Left ventricle myocardium superior (tissue), 1 donor: ENCODE results near the gene TOMM34. TPM values are rescaled to one million over a fixed set of nuclear protein-coding genes. Genes with fewer than 3 reads are reported as not detected.

ENCODE experiments used
- ATAC-seq: fragments of 200-7000 bp; cut with Tn5 transposase; one replicate; pipeline ENCODE4 v1.9.1; 2020; ENCODE audit warnings: mild to moderate bottlenecking, moderate library complexity
- DNase-seq: peaks from one replicate; pipeline ENCODE4 v3.0.0-alpha.2; 2020
- intact Hi-C: fragments of 100-400 bp; cut with micrococcal nuclease; formaldehyde crosslinking; loops from one replicate; pipeline ENCODE4 v1.11.0; 2022
- total RNA-seq: library from RNA; stranded (reverse); fragmentation: NEBNext Ultra II Directional; extraction: Animal tissue kit (Norgen Biotek cat#: 25700); gene quantifications from one replicate; pipeline ENCODE4 v1.2.1, GENCODE V29; 2021
- donor health status: DM: no; HTN: yes; CAD: no; lungs with severe emphysema.

The TOMM34 gene
- total RNA-seq, 1 donor from 2014 or later: 9.6 TPM

- no peak for DNase-seq
- intact Hi-C loops: no loop called here
- ATAC-seq: no peak
Measured at GRCh38 chr20:44965651-44966029, 5.4 kb upstream of the TOMM34 start.

- intact Hi-C loops: no loop called here
- DNase-seq (no peak), ATAC-seq (no peak)
Measured at GRCh38 chr20:44963325-44964215, 3.4 kb upstream of the TOMM34 start.

GRCh38 chr20:44962483-44962882, 2.3 kb upstream of the TOMM34 start:
- intact Hi-C loops: no loop called here
- ATAC-seq: no peak
- no peak for DNase-seq

GRCh38 chr20:44961870-44962267, 1.7 kb upstream of the TOMM34 start:
- DNase-seq (no peak), ATAC-seq (no peak)
- intact Hi-C loops: no loop called here

GRCh38 chr20:44961011-44961869, 1.0 kb upstream of the TOMM34 start:
- intact Hi-C loops: no loop called here
- ATAC-seq (no peak), DNase-seq (no peak)

GRCh38 chr20:44959638-44960102, 527 bp downstream of the TOMM34 start:
- intact Hi-C loops: no loop called here
- ATAC-seq: peak; percentile 38
- DNase-seq: no peak

- ATAC-seq: no peak
- no peak for DNase-seq
- intact Hi-C loops: no loop called here
Measured at GRCh38 chr20:44959082-44959637, 1.0 kb downstream of the TOMM34 start.

- intact Hi-C loops: no loop called here
- ATAC-seq: no peak
Measured at GRCh38 chr20:44958276-44958675, 1.9 kb downstream of the TOMM34 start.

GRCh38 chr20:44956410-44956809, 3.8 kb downstream of the TOMM34 start:
- ATAC-seq (no peak), DNase-seq (no peak)
- intact Hi-C loops: no loop called here

More at GRCh38 chr20:44958276-44958675, 1.9 kb downstream of the TOMM34 start:
- DNase-seq: no peak

- intact Hi-C loops: no loop called here
- DNase-seq (no peak), ATAC-seq (no peak)
Measured at GRCh38 chr20:44955270-44955669, 4.9 kb downstream of the TOMM34 start.

- DNase-seq: no peak
- no peak for ATAC-seq
Measured at GRCh38 chr20:44954211-44954610, 6.0 kb downstream of the TOMM34 start.

GRCh38 chr20:44952731-44953130, 7.5 kb downstream of the TOMM34 start:
- DNase-seq (no peak), ATAC-seq (no peak)
- intact Hi-C loops: no loop called here

More at GRCh38 chr20:44954211-44954610, 6.0 kb downstream of the TOMM34 start:
- intact Hi-C loops: no loop called here

- ATAC-seq (no peak), DNase-seq (no peak)
- intact Hi-C loops: no loop called here
Measured at GRCh38 chr20:44950368-44950767, 9.8 kb downstream of the TOMM34 start.

GRCh38 chr20:44948513-44948912, 11.7 kb downstream of the TOMM34 start:
- DNase-seq (no peak), ATAC-seq (no peak)
- intact Hi-C loops: no loop called here

GRCh38 chr20:44948107-44948506, 12.1 kb downstream of the TOMM34 start:
- intact Hi-C loops: no loop called here
- DNase-seq (no peak), ATAC-seq (no peak)

GRCh38 chr20:44946271-44946852, 13.8 kb downstream of the TOMM34 start:
- intact Hi-C loops: no loop called here
- no peak for DNase-seq
- ATAC-seq: no peak

GRCh38 chr20:44945261-44945660, 14.9 kb downstream of the TOMM34 start:
- ATAC-seq: peak; percentile 77
- intact Hi-C loops: no loop called here
- DNase-seq: no peak

- DNase-seq (no peak), ATAC-seq (no peak)
- intact Hi-C loops: no loop called here
Measured at GRCh38 chr20:44943828-44944227, 16.4 kb downstream of the TOMM34 start.

GRCh38 chr20:44942264-44942973, 17.8 kb downstream of the TOMM34 start:
- intact Hi-C loops: no loop called here
- no peak for DNase-seq
- peak; percentile 31 for ATAC-seq
